PC-3 (cell line): Measurements from ENCODE around the gene TLN1. TPM values are rescaled to one million over a fixed set of nuclear protein-coding genes. Genes with fewer than 3 reads are reported as not detected.

Experiments used
- ATAC-seq: fragments of 200-7000 bp; cut with Tn5 transposase; 2 replicates; pipeline ENCODE4 v1.9.1; 2020; ENCODE audit warnings: mild to moderate bottlenecking, moderate library complexity
- BruUV-seq: library from RNA; stranded (reverse); fragments of 400-500 nt; replicated peaks from 2 replicates; lab custom pipeline; 2021; lab: Mats Ljungman, UMichigan
- CTCF ChIA-PET: fragments of 300-600 bp; sonication (Branson Sonifier 250); formaldehyde crosslinking; loops from one replicate; lab custom pipeline; 2022; ENCODE audit warnings: antibody characterized with exemption; lab: Charles Lee
- POLR2A ChIA-PET: fragments of 300-600 bp; sonication (Branson Sonifier 250); formaldehyde crosslinking; loops from one replicate; lab custom pipeline; 2022; ENCODE audit warnings: antibody characterized with exemption; ENCODE audit not compliant: unreplicated experiment; lab: Charles Lee
- DNase-seq: peaks from one replicate; pipeline ENCODE4 v3.0.0-alpha.2; 2015
- H2AFZ ChIP-seq: fragments of 300-600 bp; sonication (generic); 2 replicates; pipeline ENCODE4 v1.6.0; 2016; ENCODE audit warnings: antibody characterized with exemption, low read length
- H3F3A ChIP-seq: fragments of 300-600 bp; sonication (generic); one replicate; pipeline ENCODE4 v1.6.0; 2017; ENCODE audit warnings: antibody characterized with exemption, low read length, control low read depth, mild to moderate bottlenecking; ENCODE audit not compliant: unreplicated experiment
- H3K27ac ChIP-seq: fragments of 300-600 bp; sonication (generic); 2 replicates; pipeline ENCODE4 v1.5.1; 2016; ENCODE audit warnings: mild to moderate bottlenecking, low read length
- H3K27me3 ChIP-seq: fragments of 300-600 bp; sonication (generic); 2 replicates; pipeline ENCODE4 v1.6.1; 2016; ENCODE audit warnings: low read length, mixed read lengths
- H3K36me3 ChIP-seq: fragments of 300-600 bp; sonication (generic); 2 replicates; pipeline ENCODE4 v1.6.1; 2016; ENCODE audit warnings: low read depth, mixed run types, low read length, mixed read lengths
- H3K4me1 ChIP-seq: fragments of 300-600 bp; sonication (generic); 2 replicates; pipeline ENCODE4 v1.5.1; 2016; ENCODE audit warnings: low read length; ENCODE audit not compliant: insufficient read depth
- H3K4me2 ChIP-seq: fragments of 300-600 bp; sonication (generic); 2 replicates; pipeline ENCODE4 v1.6.0; 2016; ENCODE audit warnings: low read length
- H3K4me3 ChIP-seq: fragments of 300-600 bp; sonication (generic); 2 replicates; pipeline ENCODE4 v1.5.1; 2016; ENCODE audit warnings: mild to moderate bottlenecking, low read length, mixed read lengths
- H3K79me2 ChIP-seq: fragments of 300-600 bp; sonication (generic); 2 replicates; pipeline ENCODE4 v1.6.1; 2017; ENCODE audit warnings: low read length, mixed read lengths
- H3K9ac ChIP-seq: fragments of 300-600 bp; sonication (generic); 2 replicates; pipeline ENCODE4 v1.6.0; 2016; ENCODE audit warnings: mild to moderate bottlenecking, low read length
- H3K9me2 ChIP-seq: fragments of 300-600 bp; sonication (generic); replicated peaks from 2 replicates; pipeline ENCODE4 v1.6.1; 2016; ENCODE audit warnings: mixed run types, low read length, mixed read lengths
- H3K9me3 ChIP-seq: fragments of 300-600 bp; sonication (generic); 2 replicates; pipeline ENCODE4 v1.6.1; 2016; ENCODE audit warnings: low read length, mixed read lengths
- H4K20me1 ChIP-seq: fragments of 300-600 bp; sonication (generic); 2 replicates; pipeline ENCODE4 v1.6.1; 2016; ENCODE audit warnings: low read length, mixed read lengths
- EZH2 ChIP-seq: fragments of 300-600 bp; sonication (generic); IDR thresholded peaks from one replicate; pipeline ENCODE4 v1.6.1; 2017; ENCODE audit warnings: antibody characterized with exemption, mild to moderate bottlenecking, low read length; ENCODE audit not compliant: unreplicated experiment
- EZH2phosphoT487 ChIP-seq: fragments of 300-600 bp; sonication (generic); IDR thresholded peaks from 2 replicates; pipeline ENCODE4 v1.6.1; 2018; ENCODE audit warnings: mild to moderate bottlenecking, antibody characterized with exemption, low read length, borderline replicate concordance
- intact Hi-C: fragments of 100-400 bp; cut with micrococcal nuclease; formaldehyde crosslinking; loops from 2 replicates; pipeline ENCODE4 v1.9.0; 2023
- total RNA-seq: library from RNA; depleted of rRNA; stranded (reverse); fragments of >200 nt; gene quantifications from 2 replicates; pipeline ENCODE4 v1.2.3, GENCODE V29; 2014
- TF ChIP-seq, protein P1 (sequence below): fragments of 300-600 bp; sonication (generic); conservative IDR thresholded peaks from 2 replicates; pipeline ENCODE4 v1.5.1; 2017; ENCODE audit warnings: antibody characterized with exemption, low read depth, mild to moderate bottlenecking, low read length

The TLN1 gene
- total RNA-seq, 1 experiment from 2014 or later, result 118 TPM

DNA sequence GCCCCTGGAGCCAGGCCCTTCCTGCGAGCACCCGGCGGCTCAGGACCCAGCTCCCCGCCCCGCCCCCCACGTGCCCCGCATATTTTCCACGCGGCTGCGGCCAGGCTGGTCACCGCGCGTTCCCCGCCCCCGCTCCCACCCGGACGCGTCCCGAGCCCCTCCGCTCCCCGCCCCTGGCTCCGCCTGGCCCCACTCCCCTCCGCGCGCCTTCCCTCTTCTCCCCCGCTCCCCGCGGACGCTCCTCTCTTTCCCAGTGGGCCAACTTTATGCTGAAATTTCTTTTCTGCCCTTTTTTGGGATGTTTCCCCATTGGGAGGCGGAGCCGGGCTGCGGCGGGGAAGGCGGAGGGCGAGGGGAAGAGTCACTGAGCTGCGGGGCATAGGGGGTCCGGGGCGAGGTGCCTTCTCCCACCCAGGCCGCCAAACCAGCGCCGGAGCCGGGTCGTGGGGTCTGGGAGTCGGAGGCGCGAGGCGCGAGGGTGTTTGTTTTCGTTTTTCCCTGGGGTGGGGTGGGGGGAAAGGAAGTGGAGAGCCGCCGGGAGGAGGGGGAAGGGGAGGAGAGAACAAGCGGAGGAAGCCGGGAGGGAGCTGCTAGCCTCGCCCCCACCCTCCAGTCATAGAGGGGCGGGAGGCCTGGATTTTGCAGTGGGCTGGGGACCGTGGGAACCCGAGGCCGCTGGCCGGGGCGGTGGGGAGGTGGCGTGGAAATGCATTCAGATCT is 41.2 kb downstream of the TLN1 start:
- TF ChIP-seq EZH2, result no peak
- TF ChIP-seq EZH2phosphoT487, result no peak
- TF ChIP-seq, protein P1, sequence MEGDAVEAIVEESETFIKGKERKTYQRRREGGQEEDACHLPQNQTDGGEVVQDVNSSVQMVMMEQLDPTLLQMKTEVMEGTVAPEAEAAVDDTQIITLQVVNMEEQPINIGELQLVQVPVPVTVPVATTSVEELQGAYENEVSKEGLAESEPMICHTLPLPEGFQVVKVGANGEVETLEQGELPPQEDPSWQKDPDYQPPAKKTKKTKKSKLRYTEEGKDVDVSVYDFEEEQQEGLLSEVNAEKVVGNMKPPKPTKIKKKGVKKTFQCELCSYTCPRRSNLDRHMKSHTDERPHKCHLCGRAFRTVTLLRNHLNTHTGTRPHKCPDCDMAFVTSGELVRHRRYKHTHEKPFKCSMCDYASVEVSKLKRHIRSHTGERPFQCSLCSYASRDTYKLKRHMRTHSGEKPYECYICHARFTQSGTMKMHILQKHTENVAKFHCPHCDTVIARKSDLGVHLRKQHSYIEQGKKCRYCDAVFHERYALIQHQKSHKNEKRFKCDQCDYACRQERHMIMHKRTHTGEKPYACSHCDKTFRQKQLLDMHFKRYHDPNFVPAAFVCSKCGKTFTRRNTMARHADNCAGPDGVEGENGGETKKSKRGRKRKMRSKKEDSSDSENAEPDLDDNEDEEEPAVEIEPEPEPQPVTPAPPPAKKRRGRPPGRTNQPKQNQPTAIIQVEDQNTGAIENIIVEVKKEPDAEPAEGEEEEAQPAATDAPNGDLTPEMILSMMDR, result no peak
- Histone ChIP-seq H3K9me2 (no peaks in the 10 kb centered on the region), H3K36me3 (no peaks in the 10 kb centered on the region), H3K9ac (peak overlapping the region; percentile 85), H3K27me3 (no peaks in the 10 kb centered on the region), H4K20me1 (no peaks in the 10 kb centered on the region), H3K4me1 (peaks cover 35% of the 10 kb centered on the region), H3K4me3 (peak overlapping the region; percentile 83), H3K9me3 (no peaks in the 10 kb centered on the region), H3K27ac (peak overlapping the region; percentile 56), H3K4me2 (peak overlapping the region; percentile 88), H3F3A (no peaks in the 10 kb centered on the region), H3K79me2 (no peaks in the 10 kb centered on the region), H2AFZ (peak overlapping the region; percentile 94)
- POLR2A ChIA-PET, result interaction anchor here (0.6 kb wide), 1 partner anchor 51 kb away, joined by 3 read pairs; no protein-coding TSS in a partner anchor
- CTCF ChIA-PET, result no interaction called here
- DNase-seq, result peak; percentile 20
- ATAC-seq, result peak; percentile 48
- intact Hi-C loops, result no loop called here
- no TSS peak for BruUV-seq

DNA sequence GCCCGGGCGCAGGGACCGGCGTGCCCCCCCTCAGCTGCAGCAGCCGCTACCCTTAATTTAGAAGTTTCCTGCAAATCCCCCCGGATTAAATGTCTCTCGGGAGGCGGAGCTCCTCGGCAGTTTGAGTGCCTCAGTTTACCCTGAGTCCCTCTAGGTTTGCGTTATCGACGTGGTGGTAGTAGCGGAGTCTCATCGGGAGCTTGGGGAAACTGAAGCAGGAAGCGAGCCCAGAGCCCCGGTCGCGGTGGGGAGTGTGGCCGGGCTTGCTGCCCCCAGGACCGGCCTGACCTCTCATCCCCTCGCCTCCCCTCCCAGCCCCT is 41.7 kb downstream of the TLN1 start:
- intact Hi-C loops, result no loop called here
- peak overlapping the region; percentile 83 for H3K4me3 ChIP-seq
- H3K4me2 ChIP-seq, result peak overlapping the region; percentile 88
- BruUV-seq, result no TSS peak
- no peaks in the 10 kb centered on the region for H3K9me2 ChIP-seq
- peak overlapping the region; percentile 85 for H3K9ac ChIP-seq
- CTCF ChIA-PET, result no interaction called here
- no peaks in the 10 kb centered on the region for H3K27me3 ChIP-seq
- POLR2A ChIA-PET, result interaction anchor here (0.6 kb wide), 1 partner anchor 51 kb away, joined by 3 read pairs; no protein-coding TSS in a partner anchor
- no peaks in the 10 kb centered on the region for H3F3A ChIP-seq
- ATAC-seq (no peak), DNase-seq (no peak)
- H3K79me2 ChIP-seq, result no peaks in the 10 kb centered on the region
- H3K27ac ChIP-seq, result peak overlapping the region; percentile 56
- TF ChIP-seq EZH2 (no peak), EZH2phosphoT487 (no peak)
- TF ChIP-seq, protein P1, result no peak
- H3K9me3 ChIP-seq, result no peaks in the 10 kb centered on the region
- no peaks in the 10 kb centered on the region for H3K36me3 ChIP-seq
- H4K20me1 ChIP-seq, result no peaks in the 10 kb centered on the region
- no peak overlapping the region; the same call in 1 of the 2 replicates for H2AFZ ChIP-seq
- peaks cover 32% of the 10 kb centered on the region for H3K4me1 ChIP-seq
